GM20000 (cell line): ENCODE results near the gene GAA.

Source experiments
- DNase-seq: peaks from one replicate; pipeline ENCODE4 v3.0.0; 2012; ENCODE audit warnings: low spot score
- CTCF ChIP-seq: IDR thresholded peaks from 2 replicates; pipeline ENCODE4 v1.5.1; 2012; ENCODE audit warnings: mild to moderate bottlenecking, control low read depth; ENCODE audit errors: extremely low read depth, missing control alignments

GAA gene

DNA sequence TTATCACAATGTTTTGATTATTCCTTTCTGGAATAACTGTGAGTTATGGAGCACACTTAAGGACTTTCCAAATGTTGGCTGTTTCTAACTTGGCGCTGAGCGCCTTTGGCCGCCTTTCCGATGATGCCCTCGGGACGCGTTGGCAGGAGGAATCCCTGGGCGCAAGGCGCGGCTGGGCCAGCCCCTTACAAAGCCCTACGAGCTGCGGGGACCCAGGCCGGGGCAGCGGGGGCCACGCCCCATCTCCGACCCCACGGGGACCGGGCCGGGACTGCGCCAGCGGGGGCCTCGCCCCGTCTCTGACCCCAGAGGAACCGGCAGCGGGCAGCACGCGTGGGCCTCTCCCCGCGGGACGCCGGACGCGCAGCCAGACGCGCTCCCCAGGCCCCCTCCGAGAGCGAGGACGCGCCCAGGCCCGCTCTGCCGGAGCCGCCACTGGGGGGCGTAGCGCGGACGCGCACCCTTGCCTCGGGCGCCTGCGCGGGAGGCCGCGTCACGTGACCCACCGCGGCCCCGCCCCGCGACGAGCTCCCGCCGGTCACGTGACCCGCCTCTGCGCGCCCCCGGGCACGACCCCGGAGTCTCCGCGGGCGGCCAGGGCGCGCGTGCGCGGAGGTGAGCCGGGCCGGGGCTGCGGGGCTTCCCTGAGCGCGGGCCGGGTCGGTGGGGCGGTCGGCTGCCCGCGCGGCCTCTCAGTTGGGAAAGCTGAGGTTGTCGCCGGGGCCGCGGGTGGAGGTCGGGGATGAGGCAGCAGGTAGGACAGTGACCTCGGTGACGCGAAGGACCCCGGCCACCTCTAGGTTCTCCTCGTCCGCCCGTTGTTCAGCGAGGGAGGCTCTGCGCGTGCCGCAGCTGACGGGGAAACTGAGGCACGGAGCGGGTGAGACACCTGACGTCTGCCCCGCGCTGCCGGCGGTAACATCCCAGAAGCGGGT is at the start of gene GAA:
TSS of gene GAA (plus strand) at position 571 of the 935 bp plus-strand sequence. CDS start 3,006 bp downstream, outside the sequence.
- peak; percentile 96 for TF ChIP-seq CTCF
- peak; percentile 100 for DNase-seq

GRCh38 chr17:80051681-80052080 is 49.7 kb upstream of the GAA start:
- DNase-seq: no peak
- no peak for TF ChIP-seq CTCF

GRCh38 chr17:80053102-80053501 is 48.3 kb upstream of the GAA start:
- no peak for TF ChIP-seq CTCF
- DNase-seq: no peak

DNA sequence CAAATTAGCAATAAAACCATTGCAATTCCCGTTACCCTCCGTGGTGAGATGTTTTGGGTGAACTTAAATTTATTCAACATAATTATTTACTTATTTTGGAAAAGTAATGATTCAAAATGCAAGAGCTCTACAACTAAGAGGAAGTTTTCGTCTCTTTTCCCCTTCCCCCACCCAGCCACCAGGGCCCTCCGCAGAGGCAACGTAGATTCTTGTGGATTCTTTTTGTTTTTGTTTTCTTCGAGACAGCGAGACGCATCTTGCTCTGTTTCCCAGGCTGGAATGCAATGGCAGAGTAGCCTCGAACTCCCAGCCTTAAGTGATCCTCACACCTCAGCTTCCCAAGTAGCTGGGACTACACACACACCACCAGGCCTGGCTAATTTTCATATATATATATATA is 45.8 kb upstream of the GAA start:
- TF ChIP-seq CTCF: no peak
- no peak for DNase-seq

- TF ChIP-seq CTCF: no peak
Measured at GRCh38 chr17:80058311-80058955, 42.9 kb upstream of the GAA start.

GRCh38 chr17:80060644-80061043 is 40.7 kb upstream of the GAA start:
- no peak for DNase-seq
- no peak for TF ChIP-seq CTCF

More at GRCh38 chr17:80058311-80058955, 42.9 kb upstream of the GAA start:
- no peak for DNase-seq

DNA sequence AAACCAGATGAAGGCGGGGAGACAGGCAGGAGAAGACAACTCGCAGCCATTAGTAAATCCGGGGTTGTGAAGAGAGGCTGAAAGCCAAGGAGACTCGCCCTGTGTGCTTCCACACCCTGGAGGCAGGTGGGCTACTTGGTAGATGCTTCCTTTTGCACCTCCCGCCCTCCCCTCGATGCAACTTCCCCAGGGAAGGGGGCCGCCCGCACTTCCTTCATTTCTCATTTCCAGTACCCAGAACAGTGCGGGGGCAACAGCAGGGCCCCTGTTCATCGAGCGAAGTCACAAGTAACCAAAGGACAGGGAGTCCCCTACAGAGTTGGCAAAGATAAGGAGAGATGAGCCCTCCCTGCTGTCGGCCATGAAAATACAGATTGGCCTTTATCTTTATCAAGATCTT is 40.0 kb upstream of the GAA start:
- TF ChIP-seq CTCF: no peak
- no peak for DNase-seq
